Measurements from ENCODE around the gene MAP3K5.

DNA sequence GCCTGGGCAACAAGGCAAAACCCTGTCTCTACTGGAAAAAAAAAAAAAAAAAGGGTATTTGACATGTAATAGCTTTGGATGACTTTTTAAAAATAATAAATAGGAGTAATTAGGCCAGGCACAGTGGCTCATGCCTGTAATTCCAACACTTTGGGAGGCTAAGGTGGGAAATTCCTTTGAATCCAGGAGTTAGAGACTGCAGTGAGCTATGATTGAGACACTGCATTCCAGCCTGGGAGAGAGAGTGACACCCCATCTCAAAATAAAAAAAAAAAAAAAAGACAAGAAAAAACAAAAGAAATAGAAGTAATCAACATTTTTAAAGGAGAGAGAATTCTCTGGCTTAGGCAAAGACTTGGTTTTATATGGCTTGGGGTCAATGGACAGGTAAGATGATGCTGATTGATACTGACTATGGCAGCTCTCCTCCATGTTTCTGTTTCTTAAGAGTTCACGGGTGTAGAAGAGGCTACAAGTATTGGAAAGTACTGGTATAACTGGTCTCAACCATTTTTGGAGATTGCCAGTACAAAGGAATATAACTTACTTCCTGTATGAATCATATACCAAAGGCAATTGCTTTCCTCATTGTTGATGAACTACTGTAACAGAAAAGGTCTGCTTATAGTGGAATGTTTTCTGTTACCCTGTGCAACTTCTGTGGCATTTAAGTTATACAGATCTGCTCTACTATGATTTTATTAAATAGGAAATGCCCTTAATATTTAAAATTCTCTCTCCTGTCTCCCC is 10.1 kb downstream of the MAP3K5 start:
- TF ChIP-seq, protein P1, sequence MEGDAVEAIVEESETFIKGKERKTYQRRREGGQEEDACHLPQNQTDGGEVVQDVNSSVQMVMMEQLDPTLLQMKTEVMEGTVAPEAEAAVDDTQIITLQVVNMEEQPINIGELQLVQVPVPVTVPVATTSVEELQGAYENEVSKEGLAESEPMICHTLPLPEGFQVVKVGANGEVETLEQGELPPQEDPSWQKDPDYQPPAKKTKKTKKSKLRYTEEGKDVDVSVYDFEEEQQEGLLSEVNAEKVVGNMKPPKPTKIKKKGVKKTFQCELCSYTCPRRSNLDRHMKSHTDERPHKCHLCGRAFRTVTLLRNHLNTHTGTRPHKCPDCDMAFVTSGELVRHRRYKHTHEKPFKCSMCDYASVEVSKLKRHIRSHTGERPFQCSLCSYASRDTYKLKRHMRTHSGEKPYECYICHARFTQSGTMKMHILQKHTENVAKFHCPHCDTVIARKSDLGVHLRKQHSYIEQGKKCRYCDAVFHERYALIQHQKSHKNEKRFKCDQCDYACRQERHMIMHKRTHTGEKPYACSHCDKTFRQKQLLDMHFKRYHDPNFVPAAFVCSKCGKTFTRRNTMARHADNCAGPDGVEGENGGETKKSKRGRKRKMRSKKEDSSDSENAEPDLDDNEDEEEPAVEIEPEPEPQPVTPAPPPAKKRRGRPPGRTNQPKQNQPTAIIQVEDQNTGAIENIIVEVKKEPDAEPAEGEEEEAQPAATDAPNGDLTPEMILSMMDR (IDR thresholded peaks at IDR 0.05; ENCODE audit: extremely low read depth in 1 of 2, insufficient read depth in 1 of 2, low read depth in 1 of 2, low read length in 2 of 2) = no peak
- TF ChIP-seq POLR2AphosphoS5 (IDR thresholded peaks at IDR 0.05; ENCODE audit: insufficient read depth, low read depth, low read length) = no peak
- TF ChIP-seq EZH2 (IDR thresholded peaks at IDR 0.05; ENCODE audit: borderline replicate concordance, low read depth, low read length, severe bottlenecking) = no peak
- no peak for TF ChIP-seq POLR2A (IDR thresholded peaks at IDR 0.05; ENCODE audit: low read depth, low read length)
- TF ChIP-seq, protein P2, sequence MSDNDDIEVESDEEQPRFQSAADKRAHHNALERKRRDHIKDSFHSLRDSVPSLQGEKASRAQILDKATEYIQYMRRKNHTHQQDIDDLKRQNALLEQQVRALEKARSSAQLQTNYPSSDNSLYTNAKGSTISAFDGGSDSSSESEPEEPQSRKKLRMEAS (IDR thresholded peaks at IDR 0.05; ENCODE audit: insufficient read depth, insufficient read length) = no peak

All from endothelial cell of umbilical vein (primary cell).